Measurements from ENCODE around the gene ARL10.

- TF ChIP-seq POLR2A (IDR thresholded peaks at IDR 0.05; ENCODE audit: low read length) (no peak), GATA1 (IDR thresholded peaks at IDR 0.05; ENCODE audit: low read depth, low read length) (no peak)
Observed at GRCh38 chr5:176406436-176407052, 41.3 kb downstream of the ARL10 start.

Data from erythroblast (primary cell).